ENCODE data around the gene FBXL15. TPM values are rescaled to one million over a fixed set of nuclear protein-coding genes. Genes with fewer than 3 reads are reported as not detected.
A peak's percentile ranks its signal among the peaks of the same experiment; 100 is the strongest.

Gene FBXL15
- total and polyA plus RNA-seq, 2 of the 13 experiments (the other 11 are each of a cell fraction or from before 2014, with no cell fraction given) = 4.3 to 8.3 TPM

- TF ChIP-seq AHDC1 (CRISPR knock-in tag; IDR thresholded peaks at IDR 0.05; ENCODE audit: borderline replicate concordance) = no peak
- no peak for TF ChIP-seq HOXA7 (CRISPR knock-in tag; IDR thresholded peaks at IDR 0.05)
- TF ChIP-seq SIX4 (CRISPR knock-in tag; IDR thresholded peaks at IDR 0.05) = peak; percentile 17; the same call in 1 of the 2 replicates
- TF ChIP-seq TOPORS (CRISPR knock-in tag; IDR thresholded peaks at IDR 0.05) = no peak; the same call in 1 of the 2 replicates
- peak; percentile 62; the same call in 1 of the 2 replicates for TF ChIP-seq ARID2 (CRISPR knock-in tag; IDR thresholded peaks at IDR 0.05; ENCODE audit: borderline replicate concordance)
- TF ChIP-seq ZBTB21 (CRISPR knock-in tag; IDR thresholded peaks at IDR 0.05) = peak; percentile 33; the same call in 1 of the 2 replicates
- TF ChIP-seq RFX3 (CRISPR knock-in tag; IDR thresholded peaks at IDR 0.05) = peak; percentile 11; the same call in 1 of the 2 replicates
- TF ChIP-seq RARG (CRISPR knock-in tag; IDR thresholded peaks at IDR 0.05; ENCODE audit: low read depth) = no peak; the same call in 1 of the 2 replicates
- TF ChIP-seq NFE2L2 (IDR thresholded peaks at IDR 0.05; ENCODE audit: low read length) = no peak
- TF ChIP-seq ZSCAN9 (CRISPR knock-in tag; IDR thresholded peaks at IDR 0.05; ENCODE audit: borderline replicate concordance) = no peak
- no peak for TF ChIP-seq ZNF75D (CRISPR knock-in tag; IDR thresholded peaks at IDR 0.05; ENCODE audit: borderline replicate concordance)
- 0 out of 2 replicates have a peak, but pooled peaks have one; percentile 73 for TF ChIP-seq NFKB2 (CRISPR knock-in tag; IDR thresholded peaks at IDR 0.05; ENCODE audit: borderline replicate concordance)
- peak; percentile 64 for TF ChIP-seq ZNF430 (CRISPR knock-in tag; IDR thresholded peaks at IDR 0.05)
- TF ChIP-seq NPAS2 (CRISPR knock-in tag; IDR thresholded peaks at IDR 0.05; ENCODE audit: borderline replicate concordance) = 0 out of 2 replicates have a peak, but pooled peaks have one; percentile 69
- TF ChIP-seq TMF1 (CRISPR knock-in tag; IDR thresholded peaks at IDR 0.05; ENCODE audit: low read depth) = peak; percentile 83; the same call in 1 of the 2 replicates
- TF ChIP-seq ZNF674 (CRISPR knock-in tag; IDR thresholded peaks at IDR 0.05; ENCODE audit: low read depth) = no peak
- TF ChIP-seq ZBTB7B (CRISPR knock-in tag; IDR thresholded peaks at IDR 0.05) = 0 out of 2 replicates have a peak, but pooled peaks have one; percentile 54
- no peak; the same call in 1 of the 2 replicates for TF ChIP-seq ZFP90 (CRISPR knock-in tag; IDR thresholded peaks at IDR 0.05; ENCODE audit: borderline replicate concordance)
- TF ChIP-seq ZNF879 (CRISPR knock-in tag; IDR thresholded peaks at IDR 0.05) = no peak
- TF ChIP-seq ZNF160 (CRISPR knock-in tag; IDR thresholded peaks at IDR 0.05) = peak; percentile 66; the same call in 1 of the 2 replicates
- peak; percentile 85 for TF ChIP-seq PHF8 (CRISPR knock-in tag; IDR thresholded peaks at IDR 0.05)
- TF ChIP-seq CAMTA2 (CRISPR knock-in tag; IDR thresholded peaks at IDR 0.05; ENCODE audit: borderline replicate concordance) = 0 out of 2 replicates have a peak, but pooled peaks have one; percentile 63
- no peak; the same call in 1 of the 2 replicates for TF ChIP-seq CHD2 (IDR thresholded peaks at IDR 0.05; ENCODE audit: low read depth, low read length)
- peak; percentile 34; the same call in 1 of the 2 replicates for TF ChIP-seq ZNF275 (CRISPR knock-in tag; IDR thresholded peaks at IDR 0.05; ENCODE audit: borderline replicate concordance)
These were observed at the start of gene FBXL15 (continued) for GRCh38 chr10:102420714-102421506.

Measured in HepG2 (cell line).